HG03565 (cell line): Measurements from ENCODE around the gene SUMO3.

Experiments
- ATAC-seq: cut with Tn5 transposase; IDR thresholded peaks from one replicate; pipeline ENCODE4 v1.9.1; 2021; ENCODE audit warnings: mild to moderate bottlenecking, moderate library complexity; ENCODE audit not compliant: unreplicated experiment

The SUMO3 gene

DNA sequence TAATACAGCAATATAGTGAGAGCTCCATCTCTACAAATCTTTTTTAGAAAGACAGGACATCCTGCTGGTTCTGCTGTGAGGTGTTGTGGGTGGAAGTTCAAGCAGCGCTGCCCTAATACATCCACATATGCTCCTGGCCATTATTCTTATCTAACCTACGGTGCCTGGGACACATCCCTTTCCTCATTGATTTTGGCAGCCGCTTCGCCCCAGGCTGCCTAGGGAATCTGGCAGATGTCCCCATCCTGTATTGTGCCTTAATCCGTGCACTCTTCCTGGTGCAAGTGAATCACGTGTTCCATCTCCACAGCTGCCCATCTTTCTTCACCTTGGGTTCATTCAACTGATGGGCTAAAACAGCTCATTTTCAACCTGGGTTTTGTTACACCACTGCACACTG lies 13.1 kb downstream of the SUMO3 start:
- ATAC-seq: no peak

DNA sequence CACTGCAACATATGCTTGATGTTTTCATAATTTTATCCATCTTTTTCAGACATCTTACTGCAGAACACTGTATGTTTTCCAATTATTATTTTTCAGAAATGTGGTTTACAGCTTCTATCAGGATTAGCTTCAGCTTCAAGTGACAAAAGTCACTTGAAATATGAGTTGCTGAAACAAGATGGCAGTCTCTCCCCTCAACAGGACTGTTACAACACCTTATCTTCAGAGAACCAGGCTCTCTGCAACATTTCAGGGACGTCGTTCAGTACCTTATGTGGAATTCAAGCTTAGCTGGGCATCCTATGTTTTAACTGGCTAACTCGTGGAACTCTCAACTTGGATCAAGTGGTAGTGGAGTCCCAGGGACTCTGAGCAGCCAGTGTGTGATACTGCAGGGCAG lies 14.2 kb downstream of the SUMO3 start:
- ATAC-seq: no peak

DNA sequence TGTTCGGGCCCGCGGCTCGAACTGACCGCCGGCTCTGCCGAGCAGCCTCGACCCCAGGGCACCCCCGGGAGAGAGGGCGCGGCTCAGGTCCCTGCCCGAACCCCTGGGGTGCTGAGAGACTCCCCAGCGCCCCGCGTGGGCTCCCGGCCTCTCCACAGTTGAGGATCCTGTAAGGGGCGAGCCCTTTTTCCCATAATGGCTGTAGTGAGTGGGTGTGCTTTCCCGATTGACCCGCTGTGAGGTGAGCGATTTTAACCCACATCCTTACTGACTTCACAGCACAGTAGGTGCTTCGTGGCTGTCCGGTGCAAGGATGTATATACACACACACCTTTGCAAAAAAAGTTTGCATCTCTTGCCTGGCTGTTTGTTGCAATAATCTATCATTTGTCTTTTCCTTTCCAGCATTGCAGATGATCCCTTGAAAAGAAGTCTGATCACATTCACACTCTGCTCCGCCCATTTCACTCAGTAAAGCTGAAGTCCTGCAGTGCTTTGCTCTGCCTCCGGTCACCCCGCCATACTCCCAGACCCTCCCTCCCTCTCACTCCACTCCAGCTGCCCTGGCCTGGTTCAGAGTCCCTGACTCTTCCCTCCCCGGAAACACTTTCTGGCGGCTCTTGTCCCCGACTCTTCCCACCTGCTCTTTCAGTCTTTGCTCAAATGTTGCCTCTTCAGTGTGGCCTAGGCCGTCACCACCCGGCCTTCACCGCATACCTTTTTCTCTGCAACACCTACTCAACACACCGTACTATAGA lies 15.3 kb downstream of the SUMO3 start:
- ATAC-seq: no peak

DNA sequence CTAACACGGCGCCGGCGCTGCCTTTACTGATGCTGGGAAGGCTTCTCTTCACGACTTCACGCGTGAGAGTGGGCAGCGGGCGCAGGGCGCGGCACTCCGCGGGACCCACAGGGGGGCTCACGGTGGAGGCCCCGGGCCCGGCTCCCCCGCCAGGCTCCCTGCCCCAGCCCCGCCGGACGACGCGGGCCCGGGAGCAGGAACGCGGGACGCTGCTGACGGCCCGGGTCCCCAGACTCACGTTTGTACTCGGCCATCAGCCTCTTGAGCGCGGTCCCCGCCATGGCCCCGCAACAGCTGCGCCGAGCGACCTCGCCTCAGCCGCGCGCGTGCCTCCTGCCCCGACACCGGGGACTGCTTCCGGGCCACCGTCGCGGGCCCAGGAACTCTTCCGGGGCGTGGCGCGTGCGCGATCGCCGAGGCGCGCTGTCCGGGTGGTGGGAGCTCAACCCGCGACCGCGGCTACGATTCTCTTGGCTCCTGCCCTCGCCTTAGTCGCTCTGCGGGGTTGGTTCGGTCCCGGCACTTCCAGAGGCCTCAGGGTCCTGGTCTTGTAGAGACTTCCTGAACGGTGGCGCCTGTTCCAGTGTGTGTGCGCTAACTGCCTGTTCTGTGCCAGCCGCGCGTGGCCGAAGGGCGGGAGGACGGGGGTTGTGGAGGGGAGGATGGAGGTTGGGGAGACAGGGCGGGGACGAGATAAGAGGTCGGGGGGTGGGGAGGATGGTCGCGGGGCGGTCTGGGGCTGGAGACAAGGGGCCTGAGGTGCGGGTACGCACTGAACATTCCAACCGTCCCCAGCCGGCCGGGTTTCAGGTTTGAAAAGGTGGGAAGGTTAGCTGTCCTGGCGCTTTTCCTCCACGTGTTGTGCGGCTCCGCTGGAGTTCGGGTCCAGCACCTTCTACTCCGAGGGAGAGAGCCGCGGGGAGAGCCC lies 16.1 kb downstream of the SUMO3 start, which contains the start of gene UBE2G2:
UBE2G2 (minus strand) TSS at position 353 of the 928 bp plus-strand sequence; CDS start at position 281, 72 bp downstream.
- peak; percentile 62 for ATAC-seq

DNA sequence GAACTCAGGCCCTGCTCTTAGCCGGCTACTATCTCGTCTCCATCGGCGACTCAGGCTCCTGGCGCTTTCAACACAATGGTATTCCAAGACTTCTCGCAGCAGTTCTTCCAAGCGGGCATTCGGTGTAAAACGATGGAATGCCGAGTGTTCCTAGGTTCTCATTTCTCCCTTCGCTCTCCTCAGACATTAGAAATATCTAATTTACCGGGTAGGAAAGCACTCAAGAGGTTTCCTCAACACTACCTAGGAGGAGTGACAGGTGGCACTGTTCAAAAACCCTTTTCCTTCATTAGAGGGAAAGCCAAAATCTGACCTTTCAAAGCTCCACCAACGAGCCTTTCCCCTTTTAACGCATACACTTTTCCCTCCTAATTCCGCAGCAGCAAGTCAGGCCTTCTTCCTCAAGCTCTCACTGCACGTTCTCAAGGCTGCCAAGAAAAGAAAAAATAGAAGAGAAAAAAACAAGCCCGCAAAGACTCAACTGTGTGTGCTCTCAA lies 16.8 kb downstream of the SUMO3 start:
- no peak for ATAC-seq

DNA sequence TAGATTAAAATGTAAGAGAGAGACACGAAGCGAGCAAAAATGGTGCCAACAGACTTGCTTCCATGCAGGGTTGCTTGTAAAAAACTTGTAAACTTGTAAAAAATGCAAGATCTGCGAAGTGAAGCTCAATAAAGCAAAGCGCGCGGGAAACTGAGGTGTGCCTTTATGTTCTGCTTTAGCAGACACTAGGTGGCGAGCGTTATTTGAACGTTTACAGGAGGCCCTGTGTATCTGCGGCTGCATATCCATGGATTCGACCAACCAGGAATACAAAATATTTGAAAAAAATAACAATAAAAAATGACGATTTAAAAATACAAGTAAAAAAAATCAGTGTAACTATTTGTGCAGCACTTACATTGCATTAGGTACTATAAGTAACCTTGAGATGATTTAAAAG lies 17.8 kb downstream of the SUMO3 start:
- ATAC-seq: no peak

DNA sequence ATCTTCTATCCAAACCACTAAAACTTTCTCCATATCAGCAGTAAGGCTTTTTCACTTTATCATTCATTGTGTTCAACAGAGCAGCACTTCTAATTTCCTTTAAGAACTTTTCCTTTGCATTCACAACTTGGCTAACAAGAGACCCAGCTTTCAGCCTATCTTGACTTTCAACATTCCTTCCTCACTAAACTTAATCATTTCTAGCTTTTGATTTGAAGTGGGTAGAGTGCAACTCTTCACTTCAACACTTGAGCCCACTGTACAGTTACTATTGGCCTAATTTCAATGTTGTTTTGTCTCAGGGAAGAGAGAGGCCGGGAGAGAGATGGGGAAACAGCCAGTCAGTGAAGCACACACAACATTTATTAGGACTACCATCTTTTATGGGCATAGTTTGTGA lies 18.2 kb downstream of the SUMO3 start:
- no peak for ATAC-seq

DNA sequence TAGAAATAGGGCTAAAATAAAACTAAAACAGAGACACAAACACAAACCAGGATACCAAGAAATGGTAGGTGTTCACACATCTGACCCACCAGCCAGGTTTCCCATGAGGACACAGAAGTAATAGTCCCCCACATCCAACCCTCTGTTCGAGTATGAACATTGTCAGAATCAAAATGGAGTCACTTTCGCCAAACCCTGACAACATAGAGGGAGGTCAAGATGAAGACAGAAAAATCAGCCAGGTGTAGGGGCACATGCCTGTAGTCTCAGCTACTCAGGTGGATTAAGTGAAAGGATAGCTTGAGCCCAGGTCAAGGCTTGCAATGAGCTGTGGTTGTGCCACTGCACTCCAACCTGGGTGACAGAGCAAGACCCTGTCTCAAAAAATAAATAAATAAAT lies 20.1 kb downstream of the SUMO3 start:
- no peak for ATAC-seq

DNA sequence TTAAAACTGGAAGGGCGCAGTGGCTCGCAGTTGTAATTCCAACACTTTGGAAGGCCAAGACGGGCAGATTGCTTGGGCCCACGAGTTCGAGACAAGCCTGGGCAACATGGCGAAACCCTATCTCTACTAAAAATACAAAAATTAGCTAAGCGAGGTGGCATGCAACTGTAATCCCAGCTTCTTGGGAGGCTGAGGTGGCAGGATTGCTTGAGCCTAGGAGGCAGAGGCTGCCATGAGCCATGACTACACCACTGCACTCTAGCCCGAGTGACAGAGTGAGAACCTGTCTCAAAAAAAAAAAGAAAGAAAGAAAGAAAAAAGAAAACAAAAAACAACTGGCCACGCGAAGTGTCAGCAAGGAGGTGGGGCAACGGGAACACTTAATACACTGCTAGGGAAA lies 22.5 kb downstream of the SUMO3 start:
- ATAC-seq: no peak

DNA sequence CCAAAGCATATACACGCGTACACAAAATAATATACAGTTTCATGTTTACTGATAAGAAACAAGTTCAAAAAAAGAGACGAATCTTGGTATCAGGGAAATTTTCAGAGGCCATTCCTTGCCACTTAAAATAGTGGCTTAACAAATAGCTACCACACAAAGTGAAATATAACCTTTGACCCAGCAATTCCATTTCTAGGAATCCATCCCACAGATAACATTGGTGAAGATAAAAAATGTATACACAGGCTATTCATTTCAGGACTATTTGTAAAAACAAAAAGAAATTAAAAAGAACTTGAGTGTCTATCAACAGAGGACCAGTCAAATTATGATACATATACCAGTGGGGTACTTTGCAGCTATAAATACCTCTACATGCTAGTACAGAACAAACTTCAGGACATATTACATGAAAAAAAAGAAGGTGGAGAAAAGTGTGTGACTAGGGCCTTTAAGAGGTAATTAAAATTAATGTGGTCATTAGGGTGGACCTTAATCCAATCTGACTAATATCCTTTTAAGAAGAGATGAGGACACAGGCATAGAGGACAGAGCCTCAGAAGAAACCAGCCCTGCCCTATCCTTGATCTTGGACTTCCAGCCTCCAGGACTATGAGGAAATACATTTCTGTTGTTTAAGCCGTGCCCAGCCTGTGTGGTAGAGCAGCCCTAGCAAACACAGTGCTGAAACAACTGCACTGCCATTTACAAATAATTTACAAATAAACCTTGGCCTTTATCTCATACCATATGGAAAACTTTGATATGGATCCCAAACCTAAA lies 24.1 kb downstream of the SUMO3 start:
- ATAC-seq: no peak

DNA sequence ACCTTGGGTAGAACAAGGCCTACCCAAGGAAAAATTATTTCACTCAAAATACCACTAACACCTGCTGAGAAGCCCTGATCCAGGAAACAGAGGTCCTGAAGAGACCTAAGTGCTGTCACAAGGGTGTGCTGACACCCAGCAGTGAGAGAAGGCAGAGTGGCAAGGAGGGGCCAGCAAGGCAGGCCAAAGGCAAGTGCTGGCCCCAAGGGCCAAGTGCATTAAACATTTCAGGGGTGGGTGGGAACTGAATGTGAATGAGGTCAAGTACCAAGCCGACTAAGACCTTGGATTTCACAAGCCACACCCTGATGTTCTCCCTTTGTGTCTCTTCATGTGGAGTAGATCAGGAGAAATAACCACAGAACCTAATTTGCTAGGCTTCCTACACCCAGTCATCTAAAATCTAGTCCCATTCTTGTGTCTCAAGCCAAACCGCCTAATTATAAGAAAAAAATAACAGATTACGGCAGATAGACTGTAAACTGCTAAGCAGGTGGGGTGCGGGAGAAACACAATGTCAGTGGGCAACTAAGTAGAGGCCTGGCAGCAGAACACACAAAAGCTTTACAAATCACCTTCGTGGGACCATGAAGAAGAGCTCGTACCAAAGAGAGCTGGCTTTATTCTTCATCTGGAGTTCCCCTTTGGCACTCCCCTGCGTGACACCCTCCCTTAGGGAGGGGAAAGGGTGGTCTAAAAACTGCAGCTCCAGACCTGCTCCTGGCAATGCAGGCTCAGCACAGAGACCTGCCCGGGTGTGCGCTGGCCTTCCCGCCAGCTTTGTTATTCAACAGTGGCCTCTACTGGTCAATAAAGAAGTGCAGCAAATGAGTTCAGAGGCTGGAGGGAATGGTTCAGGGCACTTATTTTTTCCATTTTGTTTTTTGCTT lies 24.9 kb downstream of the SUMO3 start:
- no peak for ATAC-seq

DNA sequence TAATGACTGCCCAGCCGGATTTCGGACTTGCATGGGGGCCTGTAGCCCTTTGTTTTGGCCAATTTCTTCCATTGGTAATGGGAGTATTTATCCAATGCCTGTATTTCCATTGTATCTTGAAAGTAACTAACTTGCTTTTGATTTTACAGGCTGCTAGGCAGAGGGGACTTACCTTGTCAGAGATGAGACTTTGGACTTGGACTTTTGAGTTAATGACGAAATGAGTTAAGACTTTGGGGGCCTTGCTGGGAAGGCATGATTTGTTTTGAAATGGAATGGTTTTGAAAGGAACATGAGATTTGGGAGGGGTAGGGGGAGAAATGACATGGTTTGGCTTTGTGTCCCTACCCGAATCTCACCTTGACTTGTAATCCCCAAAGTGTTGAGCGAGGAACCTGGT lies 25.9 kb downstream of the SUMO3 start:
- no peak for ATAC-seq

DNA sequence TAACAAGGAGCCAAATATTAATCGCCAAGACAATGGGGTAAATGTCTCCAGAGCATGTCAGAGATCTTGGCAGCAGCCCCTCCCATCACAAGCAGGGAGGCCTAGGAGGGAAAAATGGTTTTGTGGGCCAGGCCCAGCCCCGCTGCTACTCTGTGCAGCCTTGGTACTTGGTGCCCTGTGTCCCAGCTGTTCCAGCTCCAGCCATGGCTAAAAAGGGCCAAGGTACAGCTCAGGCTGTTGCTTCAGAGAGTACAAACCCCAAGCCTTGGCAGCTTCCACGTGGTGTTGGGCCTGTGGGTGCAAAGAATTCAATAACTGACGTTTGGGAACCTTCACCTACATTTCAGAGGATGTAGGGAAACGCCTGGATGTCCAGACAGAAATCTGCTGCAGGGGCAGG lies 26.6 kb downstream of the SUMO3 start:
- ATAC-seq: no peak

DNA sequence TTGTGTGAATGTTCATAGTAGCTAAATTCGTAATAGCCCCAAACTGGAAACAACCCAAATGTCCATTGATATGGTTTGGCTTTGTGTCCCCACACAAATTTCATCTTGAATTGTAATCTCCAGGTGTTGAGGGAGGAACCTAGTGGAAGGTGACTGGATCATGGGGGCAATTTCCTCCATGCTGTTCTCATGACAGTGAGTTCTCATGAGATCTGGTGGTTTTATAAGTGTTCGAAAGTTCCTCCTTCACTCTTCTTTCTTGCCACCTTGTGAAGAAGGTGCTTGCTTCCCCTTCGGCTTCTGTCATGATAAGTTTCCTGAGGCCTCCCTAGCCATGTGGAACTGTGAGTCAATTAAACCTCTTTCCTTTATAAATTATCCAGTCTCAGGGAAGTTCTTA lies 27.5 kb downstream of the SUMO3 start:
- ATAC-seq: no peak

DNA sequence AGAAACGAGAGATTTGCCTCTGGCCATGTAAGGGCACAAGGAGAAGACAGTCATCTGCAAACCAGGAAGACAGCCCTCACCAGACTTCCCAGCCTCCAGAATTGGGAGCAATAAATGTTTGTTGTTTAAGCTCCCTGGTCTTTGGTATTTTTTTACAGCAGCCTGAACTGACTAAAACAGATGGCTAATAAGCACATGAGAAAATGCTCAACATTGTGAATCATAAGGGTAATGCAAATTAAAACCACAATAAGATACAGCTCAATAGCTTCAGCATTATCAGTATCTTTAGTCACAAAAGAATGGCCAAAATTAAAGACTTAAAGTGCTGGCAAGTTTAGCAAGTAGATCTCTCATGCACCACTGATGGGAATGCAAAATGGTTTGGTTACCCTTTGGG lies 28.0 kb downstream of the SUMO3 start:
- ATAC-seq: no peak

DNA sequence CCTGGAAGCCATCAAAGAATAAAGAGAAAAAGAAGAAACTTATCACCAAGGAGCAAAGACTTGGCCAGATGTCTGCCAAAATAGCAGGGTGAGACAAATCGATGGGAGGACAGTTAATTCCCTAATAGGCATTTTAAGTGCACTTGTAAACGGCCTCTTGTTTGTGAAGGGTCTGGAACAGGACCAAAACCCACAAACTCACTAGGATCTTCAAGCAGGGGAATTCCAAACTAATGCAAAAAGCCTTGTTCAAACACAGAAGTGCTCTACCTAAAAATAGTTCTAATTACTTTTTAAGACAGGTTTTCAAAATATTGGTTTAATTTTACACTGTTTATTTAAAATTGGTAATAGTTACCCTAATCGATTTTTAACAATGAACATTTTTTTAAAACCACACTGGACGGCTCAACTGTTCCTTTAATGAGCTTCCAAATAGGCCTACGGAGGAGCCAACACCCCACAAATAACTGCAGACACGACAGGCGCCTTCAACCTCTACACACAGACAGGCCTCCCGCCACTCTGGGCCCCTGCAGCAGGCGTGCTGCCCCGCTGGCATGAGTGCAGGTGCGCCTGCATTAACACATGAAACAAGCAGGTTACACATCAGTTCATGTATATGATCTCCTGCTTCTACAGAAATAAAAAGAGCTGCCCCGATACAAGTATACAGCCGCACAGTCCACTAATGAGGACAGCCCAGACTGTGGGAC lies 32.1 kb downstream of the SUMO3 start:
- ATAC-seq: no peak

DNA sequence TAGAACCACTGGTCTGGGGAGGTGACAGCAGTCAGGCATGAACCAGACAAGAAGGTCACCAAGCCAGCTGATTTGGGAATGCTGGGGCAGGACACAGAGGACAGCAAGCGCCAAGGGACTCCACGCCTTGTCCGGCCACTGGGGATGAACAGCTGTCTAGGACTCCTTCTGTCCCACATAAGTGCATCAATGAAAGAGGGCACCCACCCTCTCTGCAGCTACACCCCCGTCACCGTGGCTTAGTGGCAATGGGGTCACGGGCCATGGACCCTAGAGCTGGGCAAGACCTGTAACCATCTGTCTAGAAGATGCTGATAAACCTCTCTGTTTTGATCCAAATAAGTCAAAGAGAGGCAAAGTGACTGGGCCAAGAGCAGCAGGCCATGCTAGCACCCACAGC lies 33.1 kb downstream of the SUMO3 start:
- no peak for ATAC-seq

DNA sequence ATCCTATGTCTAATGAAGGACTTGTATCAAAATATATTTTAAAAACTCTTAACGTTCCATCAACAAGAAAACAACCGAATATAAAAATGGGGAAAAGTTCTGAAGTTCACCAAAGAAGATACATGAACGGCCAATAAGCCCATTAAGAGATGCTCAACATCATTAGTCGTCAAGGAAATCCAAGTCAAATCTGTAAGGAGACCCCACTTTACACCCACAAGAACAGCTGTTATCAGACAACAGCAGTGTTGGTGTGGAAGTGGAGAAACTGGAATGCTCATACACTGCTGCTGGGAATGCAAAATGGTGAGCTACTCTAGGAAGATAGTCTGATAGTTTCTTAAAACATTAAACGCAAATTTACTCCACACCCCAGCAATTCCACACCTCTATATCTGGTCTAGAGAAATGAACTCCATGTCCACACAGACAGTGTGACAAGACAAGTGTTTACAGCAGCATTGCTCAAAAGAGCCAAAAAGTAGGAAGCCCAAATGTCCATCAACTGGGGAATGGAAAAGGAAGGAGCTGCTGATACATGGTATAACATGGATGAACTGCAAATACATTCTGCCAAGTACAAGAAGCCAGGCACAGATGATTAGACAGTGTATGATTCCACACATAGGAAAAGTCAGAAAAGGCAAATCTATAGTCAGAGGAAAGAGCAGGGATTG lies 34.7 kb downstream of the SUMO3 start:
- no peak for ATAC-seq
